NB4 (cell line): ENCODE data around the gene GPRASP3.

ENCODE experiments used
- MYC ChIP-seq: IDR thresholded peaks from 2 replicates; pipeline ENCODE4 v1.6.1; 2011; ENCODE audit warnings: low read depth, low read length
- POLR2A ChIP-seq: IDR thresholded peaks from 2 replicates; pipeline ENCODE4 v1.6.1; 2011; ENCODE audit warnings: mild to moderate bottlenecking; ENCODE audit not compliant: insufficient read length; ENCODE audit errors: extremely low read depth
- TF ChIP-seq, protein P1 (sequence below): IDR thresholded peaks from one replicate; pipeline ENCODE4 v1.5.1; 2012; ENCODE audit warnings: low read depth, low read length

GRCh38 chrX:102696306-102696705, 24.2 kb upstream of the GPRASP3 start:
- TF ChIP-seq MYC = no peak
- TF ChIP-seq, protein P1, sequence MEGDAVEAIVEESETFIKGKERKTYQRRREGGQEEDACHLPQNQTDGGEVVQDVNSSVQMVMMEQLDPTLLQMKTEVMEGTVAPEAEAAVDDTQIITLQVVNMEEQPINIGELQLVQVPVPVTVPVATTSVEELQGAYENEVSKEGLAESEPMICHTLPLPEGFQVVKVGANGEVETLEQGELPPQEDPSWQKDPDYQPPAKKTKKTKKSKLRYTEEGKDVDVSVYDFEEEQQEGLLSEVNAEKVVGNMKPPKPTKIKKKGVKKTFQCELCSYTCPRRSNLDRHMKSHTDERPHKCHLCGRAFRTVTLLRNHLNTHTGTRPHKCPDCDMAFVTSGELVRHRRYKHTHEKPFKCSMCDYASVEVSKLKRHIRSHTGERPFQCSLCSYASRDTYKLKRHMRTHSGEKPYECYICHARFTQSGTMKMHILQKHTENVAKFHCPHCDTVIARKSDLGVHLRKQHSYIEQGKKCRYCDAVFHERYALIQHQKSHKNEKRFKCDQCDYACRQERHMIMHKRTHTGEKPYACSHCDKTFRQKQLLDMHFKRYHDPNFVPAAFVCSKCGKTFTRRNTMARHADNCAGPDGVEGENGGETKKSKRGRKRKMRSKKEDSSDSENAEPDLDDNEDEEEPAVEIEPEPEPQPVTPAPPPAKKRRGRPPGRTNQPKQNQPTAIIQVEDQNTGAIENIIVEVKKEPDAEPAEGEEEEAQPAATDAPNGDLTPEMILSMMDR = no peak
- no peak for TF ChIP-seq POLR2A
